HG03354 (cell line): ENCODE results near the gene SMIM36.
"Not testable (repeated sequence)": the region's sequence is repeated elsewhere in the genome, so short reads cannot be mapped to it uniquely, and the experiment has no call there.

Experiments used
- ATAC-seq: cut with Tn5 transposase; IDR thresholded peaks from one replicate; pipeline ENCODE4 v1.9.1; 2021; ENCODE audit warnings: mild to moderate bottlenecking; ENCODE audit not compliant: unreplicated experiment, poor library complexity, severe bottlenecking

Gene SMIM36

GRCh38 chr17:55510986-55511721 is at the start of gene SMIM36:
TSS of gene SMIM36 (minus strand) at chr17:55511452.
- no peak for ATAC-seq

GRCh38 chr17:55555772-55556171 is 44.5 kb upstream of the SMIM36 start:
- ATAC-seq: no peak

DNA sequence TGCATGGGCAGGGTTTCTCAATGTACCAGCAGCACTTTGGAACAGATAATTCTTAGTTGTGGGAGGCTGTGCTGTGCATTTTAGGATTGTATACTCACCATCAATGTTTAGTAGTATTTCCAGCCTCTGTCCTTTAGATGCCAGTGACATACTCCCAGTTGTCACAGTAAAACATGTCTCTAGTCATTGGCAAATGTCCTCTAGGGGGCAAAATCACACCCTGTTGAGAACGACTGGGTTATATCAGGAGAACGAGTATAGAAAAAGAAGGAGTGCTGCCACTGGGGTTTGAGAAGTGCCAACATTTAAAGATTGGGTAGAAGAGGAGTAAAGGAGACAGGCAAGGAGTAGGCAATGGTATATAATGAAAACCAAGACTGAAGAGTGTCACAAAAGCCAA is 37.9 kb upstream of the SMIM36 start:
- ATAC-seq: no peak

- no peak for ATAC-seq
These were observed 35.9 kb upstream of the SMIM36 start for GRCh38 chr17:55546991-55547664.

DNA sequence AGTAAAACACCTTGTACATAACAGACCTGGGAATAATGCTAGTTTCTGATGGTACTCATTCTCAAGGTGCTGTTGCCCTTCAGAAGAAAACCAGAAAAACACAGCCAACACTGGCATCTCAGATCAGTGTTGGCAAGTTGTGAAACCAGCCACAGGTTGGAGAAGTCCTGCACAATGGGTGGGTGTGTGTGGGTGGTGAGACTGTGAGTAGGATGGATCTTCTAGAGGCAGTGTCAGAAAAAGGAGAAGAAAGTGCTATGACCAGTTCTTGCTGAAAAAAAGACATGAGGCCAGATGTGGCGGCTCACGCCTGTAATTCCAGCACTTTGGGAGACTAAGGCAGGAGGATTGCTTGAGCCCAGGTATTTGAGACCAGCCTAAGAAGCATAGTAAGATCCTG is 35.2 kb upstream of the SMIM36 start:
- ATAC-seq: no peak

- ATAC-seq: no peak
These were observed 34.6 kb upstream of the SMIM36 start for GRCh38 chr17:55545806-55546205.

- no peak for ATAC-seq
These were observed 32.5 kb upstream of the SMIM36 start for GRCh38 chr17:55543709-55544108.

- ATAC-seq: no peak
These were observed 29.3 kb upstream of the SMIM36 start for GRCh38 chr17:55540414-55541091.

GRCh38 chr17:55536205-55536604 is 25.0 kb upstream of the SMIM36 start:
- no peak for ATAC-seq

GRCh38 chr17:55533608-55534007 is 22.4 kb upstream of the SMIM36 start:
- no peak for ATAC-seq

- ATAC-seq: no peak
These were observed 21.4 kb upstream of the SMIM36 start for GRCh38 chr17:55532670-55533069.

- no peak for ATAC-seq
These were observed 19.9 kb upstream of the SMIM36 start for GRCh38 chr17:55531053-55531728.

DNA sequence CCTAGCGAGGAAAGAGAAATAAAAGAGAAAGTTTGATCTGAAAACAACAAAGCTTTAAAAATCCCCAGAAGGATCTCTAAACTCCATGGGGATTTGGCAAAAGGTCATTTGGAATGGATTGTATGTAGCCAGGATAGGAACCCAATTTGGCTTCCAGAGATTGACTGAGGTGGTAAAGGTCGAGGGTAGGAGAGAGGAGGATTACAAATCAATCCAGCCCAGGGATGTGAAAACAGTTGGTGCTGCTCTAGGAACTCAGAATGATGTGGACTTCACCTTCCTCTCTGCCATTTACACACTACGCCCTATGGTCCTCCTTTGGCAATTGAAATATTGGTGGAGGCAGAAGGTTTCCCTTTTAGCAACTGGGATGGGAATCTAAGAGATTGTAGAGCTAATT is 18.8 kb upstream of the SMIM36 start:
- ATAC-seq: no peak

DNA sequence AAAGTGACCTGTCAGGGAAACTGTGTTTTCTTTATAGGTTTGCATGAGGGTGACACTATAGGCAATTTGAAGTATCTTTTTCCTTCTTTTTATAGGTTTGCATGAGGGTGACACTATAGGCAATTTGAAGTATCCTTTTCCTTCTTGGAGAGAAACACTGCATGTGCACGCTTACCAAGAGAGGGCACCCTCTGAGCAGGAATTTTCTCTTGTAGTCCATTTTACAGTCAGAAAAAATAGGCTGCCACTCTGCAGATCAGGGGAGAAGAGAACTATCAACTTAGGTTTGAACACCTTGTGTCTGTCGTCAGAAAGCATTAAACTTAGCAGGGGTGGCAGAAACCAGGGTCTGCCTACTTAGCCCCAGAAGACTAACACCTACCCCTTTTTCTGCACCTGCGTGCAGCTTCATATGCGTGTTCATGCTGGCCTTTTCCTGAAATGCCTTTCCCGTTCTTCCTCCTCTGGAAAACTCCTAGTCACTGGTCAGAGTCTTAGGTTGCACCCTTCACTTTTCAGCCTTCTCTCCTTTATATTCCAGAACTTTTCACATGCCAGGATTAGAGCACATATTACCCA is 16.4 kb upstream of the SMIM36 start:
- no peak for ATAC-seq

DNA sequence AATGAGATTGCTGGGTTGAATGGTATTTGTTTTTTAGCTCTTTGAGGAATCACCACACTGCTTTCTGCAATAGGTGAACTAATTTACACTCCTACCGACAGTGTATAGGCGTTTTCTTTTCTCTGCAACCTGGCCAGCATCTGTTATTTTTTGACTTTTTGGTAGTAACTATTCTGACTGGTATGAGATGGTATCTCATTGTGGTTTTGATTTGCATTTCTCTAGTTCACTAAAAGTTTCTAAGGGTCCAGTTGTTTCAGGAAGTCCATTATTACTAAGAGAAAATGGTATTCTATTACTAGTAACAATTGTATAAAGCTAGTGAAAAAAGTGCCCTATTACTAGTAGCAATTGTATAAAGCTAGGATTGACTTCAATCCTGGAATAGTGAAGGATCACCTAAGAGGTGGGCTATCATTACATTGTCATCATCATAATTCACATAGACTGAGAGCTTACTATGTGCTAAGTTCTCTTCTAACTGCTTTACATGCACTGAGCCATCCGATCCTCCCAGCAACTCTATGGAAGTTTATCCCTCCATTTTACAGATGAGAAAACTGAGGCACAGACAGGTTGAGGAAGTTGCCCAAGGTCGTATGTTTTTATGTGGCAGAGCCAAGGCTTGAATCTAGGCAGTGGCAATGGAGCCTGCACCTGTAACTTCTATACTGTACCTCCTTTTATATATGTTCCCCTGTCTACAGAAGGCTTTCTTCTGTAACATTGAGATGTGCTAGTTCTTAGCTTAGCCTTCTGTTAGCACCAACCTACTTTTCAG is 13.4 kb upstream of the SMIM36 start:
- ATAC-seq: peak; percentile 88

GRCh38 chr17:55523032-55523431 is 11.8 kb upstream of the SMIM36 start:
- ATAC-seq: not testable (repeated sequence)

DNA sequence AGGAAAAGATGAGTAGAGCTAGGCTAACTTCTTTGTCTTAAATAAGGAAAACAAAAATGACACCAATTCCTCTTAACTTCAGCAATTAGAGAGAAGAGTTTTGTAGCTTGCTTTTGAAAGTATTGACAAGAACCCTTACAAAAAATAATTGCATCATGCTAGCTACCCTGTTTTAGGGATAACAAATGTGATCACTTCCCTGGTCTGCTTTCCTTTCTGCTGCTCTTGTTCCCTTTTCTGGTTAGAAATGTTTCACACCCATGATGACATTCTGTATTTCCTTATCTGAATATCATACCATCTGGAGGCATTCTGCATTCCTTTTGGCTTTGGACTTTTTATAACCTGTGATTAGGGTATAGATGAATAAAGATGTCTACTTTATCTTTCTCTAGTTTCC is 9.9 kb upstream of the SMIM36 start:
- ATAC-seq: no peak

DNA sequence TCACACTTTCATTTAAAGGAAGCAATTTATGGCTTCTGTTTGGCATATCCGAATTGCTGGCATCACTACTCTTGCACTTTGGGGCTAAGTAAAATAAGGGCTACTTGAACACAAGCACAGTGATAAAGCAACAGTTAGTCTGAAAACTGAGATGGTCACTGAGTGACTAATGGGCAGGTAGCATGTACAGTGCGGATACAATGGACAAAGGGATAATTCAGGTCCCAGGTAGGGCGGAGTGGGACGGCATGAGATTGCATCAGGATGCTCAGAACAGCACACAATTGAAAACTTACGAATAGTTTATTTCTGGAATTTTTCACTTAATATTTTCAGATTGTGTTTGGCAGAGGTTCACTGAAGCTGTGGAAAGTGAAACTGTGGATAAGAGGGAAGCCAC is 9.2 kb upstream of the SMIM36 start:
- ATAC-seq: no peak

DNA sequence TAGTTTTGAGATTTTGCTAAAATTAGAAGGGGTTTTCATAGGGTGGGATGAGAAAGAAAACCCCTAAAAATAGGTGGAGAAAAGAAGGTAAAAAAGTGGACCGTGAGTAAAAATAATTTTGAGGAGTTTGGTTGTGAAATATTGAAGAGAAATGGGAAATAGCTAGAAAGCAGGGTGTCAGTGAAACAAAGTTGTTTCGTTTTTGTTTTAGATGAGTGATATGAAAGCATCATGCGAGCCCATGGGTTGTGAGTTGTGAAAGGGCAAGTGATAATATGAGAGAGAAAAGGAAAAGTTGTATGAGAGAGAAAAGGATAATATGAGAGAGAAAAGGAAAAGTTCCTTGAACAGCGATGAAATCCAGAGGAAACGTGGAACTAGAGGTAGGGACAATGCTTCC is 7.3 kb upstream of the SMIM36 start:
- ATAC-seq: no peak
